ENCODE measurements around the gene FOXP1. TPM values are rescaled to one million over a fixed set of nuclear protein-coding genes. Genes with fewer than 3 reads are reported as not detected.

Gene FOXP1
- total and polyA plus RNA-seq, 2 of the 8 experiments (the other 6 are each of a cell fraction or from before 2014, with no cell fraction given) = 13.9 to 25.4 TPM

- Histone ChIP-seq H4K91ac (replicated peaks; ENCODE audit: insufficient read length, low read length) (no peak overlapping the region), H2AK5ac (ENCODE audit: low read depth, low read length) (no peak overlapping the region), H2BK5ac (ENCODE audit: low read depth, low read length) (no peak overlapping the region), H3K18ac (ENCODE audit: extremely low read depth, low read length) (no peak overlapping the region), H2BK12ac (ENCODE audit: low read depth, low read length) (no peak overlapping the region), H3K36me3 (ENCODE audit: control insufficient read depth in 2 of 4, insufficient read depth in 4 of 4, low read length in 3 of 4) (peaks cover 0 to 3% (median under 1%) of the 10 kb centered on the region in 4 experiments; a peak in 2 of 8 replicates), H3K23ac (ENCODE audit: insufficient read length) (no peak overlapping the region), H3K4me3 (ENCODE audit: extremely low read depth in 1 of 4, insufficient read depth in 2 of 4, low read depth in 3 of 4, low read length in 4 of 4) (no peak overlapping the region), H3K79me1 (ENCODE audit: low read depth, low read length) (no peaks in the 10 kb centered on the region), H3K9ac (replicated peaks in 1 of 4; ENCODE audit: extremely low read depth in 1 of 4, low read depth in 3 of 4, low read length in 3 of 4) (no peak overlapping the region), H3K27ac (ENCODE audit: low read depth, low read length) (no peak overlapping the region), H3K56ac (replicated peaks; ENCODE audit: insufficient read length, low read depth, low read length) (no peak overlapping the region), H3K27me3 (replicated peaks in 1 of 4; ENCODE audit: control insufficient read depth in 3 of 4, extremely low read depth in 1 of 4, insufficient read depth in 3 of 4, low read length in 3 of 4) (no peaks in the 10 kb centered on the region), H4K5ac (ENCODE audit: insufficient read length, low read depth, low read length) (no peak overlapping the region), H3K4me2 (ENCODE audit: insufficient read depth in 1 of 2, low read depth in 2 of 2, low read length in 2 of 2) (no peak overlapping the region), H2BK120ac (replicated peaks; ENCODE audit: low read depth, low read length) (no peak overlapping the region), H2BK15ac (ENCODE audit: low read length) (no peak overlapping the region), H3K9me3 (ENCODE audit: insufficient read depth in 2 of 2, low read depth in 1 of 2, low read length in 1 of 2) (no peaks in the 10 kb centered on the region), H4K20me1 (replicated peaks in 1 of 2; ENCODE audit: control insufficient read depth in 1 of 2, insufficient read depth in 2 of 2, low read length in 2 of 2) (no peaks in the 10 kb centered on the region), H2BK20ac (ENCODE audit: low read length) (no peak overlapping the region), H3K23me2 (ENCODE audit: low read depth, low read length) (no peaks in the 10 kb centered on the region; the same call in 1 of the 2 replicates), H3K14ac (ENCODE audit: insufficient read length) (no peak overlapping the region), H2AFZ (ENCODE audit: low read length) (no peak overlapping the region), H3K79me2 (ENCODE audit: control insufficient read depth in 1 of 2, insufficient read depth in 2 of 2, low read length in 2 of 2) (no peaks in the 10 kb centered on the region), H3K4me1 (replicated peaks in 1 of 4; ENCODE audit: control insufficient read depth in 3 of 4, insufficient read depth in 4 of 4, low read length in 3 of 4) (no peaks in the 10 kb centered on the region), H4K8ac (ENCODE audit: extremely low read depth, insufficient read depth, low read length) (no peak overlapping the region), H3K4ac (replicated peaks; ENCODE audit: insufficient read length, low read depth, low read length) (no peak overlapping the region)
- WGBS, 2 experiments (ENCODE audit: extremely low coverage in 1 of 2, insufficient coverage in 1 of 2, insufficient read length in 1 of 2, insufficient replicate concordance in 2 of 2, low coverage in 1 of 2, low lambda C conversion rate in 2 of 2, missing lambda C conversion rate in 1 of 2) = 93% methylated on average over 11 of the region's 11 CpGs; no CpG with 5 or more reads in 1 of the 2 experiments
- DNase-seq (ENCODE audit: low read depth in 1 of 2, low spot score in 2 of 2) (no peak), FAIRE-seq (no peak)
- TF ChIP-seq JUND (IDR thresholded peaks at IDR 0.05; ENCODE audit: low read length) (no peak), KDM5A (IDR thresholded peaks at IDR 0.05; ENCODE audit: low read length) (no peak), TBP (IDR thresholded peaks at IDR 0.05; ENCODE audit: low read depth, low read length) (no peak)
- ChIA-PET POLR2A (ENCODE audit: partially characterized antibody) (no interaction called here), CTCF (ENCODE audit: partially characterized antibody) (interaction anchor here (0.6 to 1.2 kb wide), 2 partner anchors 14 to 23 kb away, joined by 3 read pairs; no protein-coding TSS in a partner anchor)
These were observed 590.8 kb downstream of the FOXP1 start for GRCh38 chr3:70992562-70993204.

All from H1 (cell line).